ENCODE results near the gene GPC4. TPM values are rescaled to one million over a fixed set of nuclear protein-coding genes. Genes with fewer than 3 reads are reported as not detected.

Gene GPC4
- total and polyA plus RNA-seq, 10 of the 15 experiments (the other 5 are each of a cell fraction or from before 2014, with no cell fraction given): 0.04 to 5.8 (median 0.13) TPM

DNA sequence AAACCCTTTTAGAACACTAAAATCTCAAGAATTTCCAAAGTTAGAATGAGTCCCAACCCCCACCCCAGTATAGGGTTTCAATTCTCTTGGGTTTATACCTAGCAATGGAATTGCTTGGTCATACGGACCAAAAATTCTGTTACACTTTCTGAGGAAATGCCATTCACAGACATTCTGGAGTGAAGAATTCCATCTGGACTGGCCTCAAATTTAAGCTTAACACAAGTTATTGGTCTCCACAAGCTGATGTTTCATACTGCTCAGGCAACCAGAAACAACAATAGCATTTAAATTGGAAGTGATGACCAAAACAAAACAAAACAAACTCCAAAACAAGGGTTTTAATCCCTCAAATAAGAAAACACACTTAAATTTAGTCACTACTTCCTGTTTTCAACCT is 51.1 kb downstream of the GPC4 start (continued):
- TF ChIP-seq ZNF274 (IDR thresholded peaks at IDR 0.05; ENCODE audit: insufficient read depth, insufficient read length) (no peak), PAX8 (IDR thresholded peaks at IDR 0.05) (no peak), SMAD1 (IDR thresholded peaks at IDR 0.05; ENCODE audit: low read depth, partially characterized antibody) (no peak), CBX5 (IDR thresholded peaks at IDR 0.05; ENCODE audit: low read depth) (no peak), BHLHE40 (IDR thresholded peaks at IDR 0.05; ENCODE audit: borderline replicate concordance in 1 of 2, low read depth in 2 of 2, low read length in 1 of 2) (no peak), RCOR1 (conservative IDR thresholded peaks at IDR 0.05; ENCODE audit: low read depth, low read length) (no peak), CBX3 (IDR thresholded peaks at IDR 0.05; ENCODE audit: borderline replicate concordance, low read depth) (no peak), NBN (IDR thresholded peaks at IDR 0.05) (no peak), ATF7 (IDR thresholded peaks at IDR 0.05; ENCODE audit: low read depth) (no peak)
- TF ChIP-seq, protein P1, sequence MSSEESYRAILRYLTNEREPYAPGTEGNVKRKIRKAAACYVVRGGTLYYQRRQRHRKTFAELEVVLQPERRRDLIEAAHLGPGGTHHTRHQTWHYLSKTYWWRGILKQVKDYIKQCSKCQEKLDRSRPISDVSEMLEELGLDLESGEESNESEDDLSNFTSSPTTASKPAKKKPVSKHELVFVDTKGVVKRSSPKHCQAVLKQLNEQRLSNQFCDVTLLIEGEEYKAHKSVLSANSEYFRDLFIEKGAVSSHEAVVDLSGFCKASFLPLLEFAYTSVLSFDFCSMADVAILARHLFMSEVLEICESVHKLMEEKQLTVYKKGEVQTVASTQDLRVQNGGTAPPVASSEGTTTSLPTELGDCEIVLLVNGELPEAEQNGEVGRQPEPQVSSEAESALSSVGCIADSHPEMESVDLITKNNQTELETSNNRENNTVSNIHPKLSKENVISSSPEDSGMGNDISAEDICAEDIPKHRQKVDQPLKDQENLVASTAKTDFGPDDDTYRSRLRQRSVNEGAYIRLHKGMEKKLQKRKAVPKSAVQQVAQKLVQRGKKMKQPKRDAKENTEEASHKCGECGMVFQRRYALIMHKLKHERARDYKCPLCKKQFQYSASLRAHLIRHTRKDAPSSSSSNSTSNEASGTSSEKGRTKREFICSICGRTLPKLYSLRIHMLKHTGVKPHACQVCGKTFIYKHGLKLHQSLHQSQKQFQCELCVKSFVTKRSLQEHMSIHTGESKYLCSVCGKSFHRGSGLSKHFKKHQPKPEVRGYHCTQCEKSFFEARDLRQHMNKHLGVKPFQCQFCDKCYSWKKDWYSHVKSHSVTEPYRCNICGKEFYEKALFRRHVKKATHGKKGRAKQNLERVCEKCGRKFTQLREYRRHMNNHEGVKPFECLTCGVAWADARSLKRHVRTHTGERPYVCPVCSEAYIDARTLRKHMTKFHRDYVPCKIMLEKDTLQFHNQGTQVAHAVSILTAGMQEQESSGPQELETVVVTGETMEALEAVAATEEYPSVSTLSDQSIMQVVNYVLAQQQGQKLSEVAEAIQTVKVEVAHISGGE (CRISPR knock-in tag; IDR thresholded peaks at IDR 0.05): no peak

DNA sequence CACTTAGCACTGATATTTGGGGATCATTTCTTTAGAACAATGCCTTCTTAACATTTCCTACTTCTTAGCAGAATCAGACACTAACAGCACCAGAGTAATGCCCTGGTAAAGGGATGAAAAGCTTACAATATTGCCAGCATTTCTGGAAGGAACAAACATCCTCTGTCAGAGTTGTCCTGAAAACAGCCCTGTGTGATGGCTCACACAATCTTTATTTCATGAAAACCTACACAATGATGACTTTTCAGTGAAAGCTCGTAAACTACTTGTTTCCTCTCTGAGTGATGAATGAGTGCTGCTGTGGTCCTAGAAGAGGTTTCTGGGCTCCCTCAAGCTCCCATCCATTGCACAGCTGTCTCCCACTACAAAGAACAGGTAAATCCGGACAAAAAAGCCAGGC is 52.8 kb downstream of the GPC4 start:
- FAIRE-seq (no peak), ATAC-seq (no peak), DNase-seq (ENCODE audit: low read depth, low spot score) (no peak)
- Histone ChIP-seq H3K27ac (ENCODE audit: control insufficient read depth, insufficient read depth) (no peak overlapping the region), H3K4me2 (ENCODE audit: control insufficient read depth, insufficient read depth) (no peak overlapping the region), H4K20me1 (ENCODE audit: control insufficient read depth, insufficient read depth) (no peaks in the 10 kb centered on the region), H3K4me3 (no peak overlapping the region), H3K36me3 (ENCODE audit: control insufficient read depth in 2 of 2, insufficient read depth in 2 of 2, low read length in 1 of 2) (no peaks in the 10 kb centered on the region), H3K9ac (ENCODE audit: control insufficient read depth, insufficient read depth, low read length) (no peak overlapping the region), H3K4me1 (ENCODE audit: control insufficient read depth, insufficient read depth, low read length) (no peaks in the 10 kb centered on the region), H3K27me3 (replicated peaks in 1 of 2; ENCODE audit: control insufficient read depth in 2 of 2, insufficient read depth in 2 of 2, low read length in 1 of 2) (no peaks in the 10 kb centered on the region), H3K79me2 (ENCODE audit: control insufficient read depth, insufficient read depth, low read length) (no peaks in the 10 kb centered on the region), H2AFZ (ENCODE audit: control insufficient read depth, low read depth, low read length) (no peak overlapping the region), H3K9me3 (replicated peaks; ENCODE audit: control insufficient read depth, insufficient read depth, low read length) (no peaks in the 10 kb centered on the region)
- intact Hi-C loops (cut with micrococcal nuclease; ENCODE audit: unreplicated experiment) (no loop called here), in situ Hi-C loops (cut with MboI) (no loop called here)
- ChIA-PET CTCF (interaction anchor here (0.7 to 3.2 kb wide), 8 partner anchors 10 to 50 kb away, joined by 3 to 11 read pairs (median 4); no protein-coding TSS in a partner anchor), RAD21 (ENCODE audit: unreplicated experiment) (interaction anchor here (1.0 to 2.6 kb wide), 7 partner anchors 10 to 44 kb away, joined by 3 to 11 read pairs (median 5); no protein-coding TSS in a partner anchor), POLR2A (interaction anchor here (0.6 to 1.8 kb wide), 4 partner anchors 8 to 240 kb away, joined by 3 to 9 read pairs (median 4); no protein-coding TSS in a partner anchor), SMC1A (ENCODE audit: uncharacterized antibody, unreplicated experiment) (interaction anchor here (0.7 to 4.1 kb wide), 11 partner anchors 9 to 54 kb away, joined by 3 to 35 read pairs (median 5); no protein-coding TSS in a partner anchor)
- BruUV-seq (replicated peaks): no TSS peak
- WGBS (ENCODE audit: insufficient coverage, insufficient replicate concordance, low lambda C conversion rate, missing lambda C conversion rate): 6% methylated on average over 2 of the region's 2 CpGs
- TF ChIP-seq IKZF1 (conservative IDR thresholded peaks at IDR 0.05) (no peak), CBX5 (IDR thresholded peaks at IDR 0.05; ENCODE audit: low read depth) (no peak), NR2C1 (IDR thresholded peaks at IDR 0.05) (no peak), PML (IDR thresholded peaks at IDR 0.05; ENCODE audit: low read length) (no peak), EP300 (IDR thresholded peaks at IDR 0.05; ENCODE audit: borderline replicate concordance in 1 of 2, control insufficient read depth in 1 of 2, low read depth in 2 of 2, low read length in 2 of 2) (no peak)
- TF ChIP-seq, protein P2, sequence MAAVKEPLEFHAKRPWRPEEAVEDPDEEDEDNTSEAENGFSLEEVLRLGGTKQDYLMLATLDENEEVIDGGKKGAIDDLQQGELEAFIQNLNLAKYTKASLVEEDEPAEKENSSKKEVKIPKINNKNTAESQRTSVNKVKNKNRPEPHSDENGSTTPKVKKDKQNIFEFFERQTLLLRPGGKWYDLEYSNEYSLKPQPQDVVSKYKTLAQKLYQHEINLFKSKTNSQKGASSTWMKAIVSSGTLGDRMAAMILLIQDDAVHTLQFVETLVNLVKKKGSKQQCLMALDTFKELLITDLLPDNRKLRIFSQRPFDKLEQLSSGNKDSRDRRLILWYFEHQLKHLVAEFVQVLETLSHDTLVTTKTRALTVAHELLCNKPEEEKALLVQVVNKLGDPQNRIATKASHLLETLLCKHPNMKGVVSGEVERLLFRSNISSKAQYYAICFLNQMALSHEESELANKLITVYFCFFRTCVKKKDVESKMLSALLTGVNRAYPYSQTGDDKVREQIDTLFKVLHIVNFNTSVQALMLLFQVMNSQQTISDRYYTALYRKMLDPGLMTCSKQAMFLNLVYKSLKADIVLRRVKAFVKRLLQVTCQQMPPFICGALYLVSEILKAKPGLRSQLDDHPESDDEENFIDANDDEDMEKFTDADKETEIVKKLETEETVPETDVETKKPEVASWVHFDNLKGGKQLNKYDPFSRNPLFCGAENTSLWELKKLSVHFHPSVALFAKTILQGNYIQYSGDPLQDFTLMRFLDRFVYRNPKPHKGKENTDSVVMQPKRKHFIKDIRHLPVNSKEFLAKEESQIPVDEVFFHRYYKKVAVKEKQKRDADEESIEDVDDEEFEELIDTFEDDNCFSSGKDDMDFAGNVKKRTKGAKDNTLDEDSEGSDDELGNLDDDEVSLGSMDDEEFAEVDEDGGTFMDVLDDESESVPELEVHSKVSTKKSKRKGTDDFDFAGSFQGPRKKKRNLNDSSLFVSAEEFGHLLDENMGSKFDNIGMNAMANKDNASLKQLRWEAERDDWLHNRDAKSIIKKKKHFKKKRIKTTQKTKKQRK (IDR thresholded peaks at IDR 0.05; ENCODE audit: low read depth, low read length): no peak
